Gastrocnemius medialis (tissue), 4 donors: ENCODE measurements around the gene ERC2. TPM values are rescaled to one million over a fixed set of nuclear protein-coding genes. Genes with fewer than 3 reads are reported as not detected.

Source experiments
- ATAC-seq, 2 donors: fragments of 150-250 bp; one replicate each; pipeline ENCODE4 v1.9.1; 2016
- DNase-seq, 2 donors: peaks; one replicate each; pipeline ENCODE4 v3.0.0-alpha.2; 2019
- H3K27ac ChIP-seq, 4 donors: fragments of 200-600 bp; sonication (generic); 1 replicate in 1 of 4; 2 replicates in 3 of 4; pipeline ENCODE4 v1.5.1; 2016 to 2018; ENCODE audit warnings: mild to moderate bottlenecking in 2 of 4, moderate library complexity in 1 of 4
- H3K27me3 ChIP-seq, 3 donors: fragments of 200-600 bp; sonication (generic) in 2 of 3; 1 replicate in 1 of 3; 2 replicates in 2 of 3; pipeline versions ENCODE4 v1.5.1 to v1.6.0; 2016 to 2019; ENCODE audit warnings: mild to moderate bottlenecking in 1 of 3, moderate library complexity in 1 of 3
- H3K36me3 ChIP-seq, 2 donors: fragments of 200-600 bp; sonication (generic) in 1 of 2; one replicate each; pipeline ENCODE4 v1.5.1; 2017 to 2018
- H3K4me1 ChIP-seq, 2 donors: fragments of 200-600 bp; sonication (generic) in 1 of 2; one replicate each; pipeline ENCODE4 v1.5.1; 2016 to 2017; ENCODE audit warnings: mild to moderate bottlenecking in 2 of 2
- H3K4me3 ChIP-seq, 4 donors: fragments of 200-600 bp; sonication (generic) in 3 of 4; 1 replicate in 1 of 4; 2 replicates in 3 of 4; pipeline ENCODE4 v1.5.1; 2016 to 2019; ENCODE audit warnings: mild to moderate bottlenecking in 2 of 4
- H3K9me3 ChIP-seq, 3 donors: fragments of 200-600 bp; sonication (generic) in 2 of 3; 1 replicate in 1 of 3; 2 replicates in 2 of 3; pipeline ENCODE4 v1.5.1; 2016 to 2019
- CTCF ChIP-seq, 5 experiments: fragments of 450-650 bp in 3 of 5; fragments of 200-600 bp in 2 of 5; sonication (generic) in 2 of 5; IDR thresholded peaks in 4 of 5; conservative IDR thresholded peaks in 1 of 5; 1 replicate in 4 of 5; 2 replicates in 1 of 5; pipeline ENCODE4 v1.5.1; 2016 to 2019; ENCODE audit warnings: antibody characterized with exemption in 5 of 5, mild to moderate bottlenecking in 3 of 5, moderate library complexity in 3 of 5
- POLR2A ChIP-seq, 2 donors: fragments of 450-650 bp; IDR thresholded peaks; one replicate each; pipeline ENCODE4 v1.6.1; 2017; ENCODE audit warnings: antibody characterized with exemption in 2 of 2, mild to moderate bottlenecking in 2 of 2, moderate library complexity in 2 of 2
- in situ Hi-C, 4 donors: fragments of 200-750 bp; cut with MboI; loops; one replicate each; pipeline versions ENCODE4 v1.15.0 to v1.8.0; 2017; ENCODE audit warnings: low sequenced_read_pairs in 4 of 4
- intact Hi-C: fragments of 100-400 bp; cut with DNase I; formaldehyde crosslinking; loops from one replicate; pipeline ENCODE4 v1.15.1; 2023; ENCODE audit warnings: low total_unique reads
- total RNA-seq, 4 donors: library from RNA; depleted of rRNA; stranded (reverse); fragments of >200 nt; gene quantifications; one replicate each; pipeline versions ENCODE4 v1.1.0 to v1.2.3, GENCODE V29; 2016

ERC2 gene
- total RNA-seq, 4 donors from 2014 or later: not detected

GRCh38 chr3:56190771-56191305 lies 277.4 kb downstream of the ERC2 start:
- ATAC-seq (no peak), DNase-seq (no peak)
- in situ Hi-C loops (no loop called here), intact Hi-C loops (no loop called here)
- no peaks in the 10 kb centered on the region for H3K4me1 ChIP-seq
- H3K4me3 ChIP-seq: no peak overlapping the region
- no peaks in the 10 kb centered on the region for H3K36me3 ChIP-seq
- no peak overlapping the region for H3K27ac ChIP-seq
- TF ChIP-seq CTCF (IDR thresholded peaks at IDR 0.05 in 4 of 5, conservative IDR thresholded peaks at IDR 0.05 in 1 of 5): no peak
- no peak for TF ChIP-seq POLR2A (IDR thresholded peaks at IDR 0.05)
- H3K27me3 ChIP-seq: no peaks in the 10 kb centered on the region
- no peaks in the 10 kb centered on the region for H3K9me3 ChIP-seq

GRCh38 chr3:56190130-56190529 lies 278.1 kb downstream of the ERC2 start:
- Histone ChIP-seq H3K9me3 (no peaks in the 10 kb centered on the region), H3K27me3 (no peaks in the 10 kb centered on the region), H3K4me1 (no peaks in the 10 kb centered on the region), H3K4me3 (no peak overlapping the region), H3K36me3 (no peaks in the 10 kb centered on the region), H3K27ac (no peak overlapping the region)
- intact Hi-C loops: no loop called here
- no peak for ATAC-seq
- no peak for DNase-seq
- TF ChIP-seq CTCF (IDR thresholded peaks at IDR 0.05 in 4 of 5, conservative IDR thresholded peaks at IDR 0.05 in 1 of 5) (no peak), POLR2A (IDR thresholded peaks at IDR 0.05) (no peak)
- in situ Hi-C loops: no loop called here

GRCh38 chr3:56189536-56189935 lies 278.7 kb downstream of the ERC2 start:
- no peaks in the 10 kb centered on the region for H3K9me3 ChIP-seq
- intact Hi-C loops: no loop called here
- no peak for ATAC-seq

GRCh38 chr3:56188201-56188600 lies 280.1 kb downstream of the ERC2 start:
- Histone ChIP-seq H3K9me3 (no peaks in the 10 kb centered on the region), H3K27me3 (no peaks in the 10 kb centered on the region), H3K27ac (no peak overlapping the region), H3K4me3 (no peak overlapping the region), H3K36me3 (no peaks in the 10 kb centered on the region), H3K4me1 (no peaks in the 10 kb centered on the region)
- no peak for DNase-seq
- in situ Hi-C loops (no loop called here), intact Hi-C loops (no loop called here)
- TF ChIP-seq CTCF (IDR thresholded peaks at IDR 0.05 in 4 of 5, conservative IDR thresholded peaks at IDR 0.05 in 1 of 5): no peak
- no peak for TF ChIP-seq POLR2A (IDR thresholded peaks at IDR 0.05)
- no peak for ATAC-seq

More at GRCh38 chr3:56189536-56189935, 278.7 kb downstream of the ERC2 start:
- H3K27me3 ChIP-seq: no peaks in the 10 kb centered on the region
- H3K4me1 ChIP-seq: no peaks in the 10 kb centered on the region
- no peaks in the 10 kb centered on the region for H3K36me3 ChIP-seq
- in situ Hi-C loops: no loop called here
- DNase-seq: no peak
- no peak overlapping the region for H3K4me3 ChIP-seq
- no peak for TF ChIP-seq POLR2A (IDR thresholded peaks at IDR 0.05)
- TF ChIP-seq CTCF (IDR thresholded peaks at IDR 0.05 in 4 of 5, conservative IDR thresholded peaks at IDR 0.05 in 1 of 5): no peak
- H3K27ac ChIP-seq: no peak overlapping the region

- no peak for TF ChIP-seq POLR2A (IDR thresholded peaks at IDR 0.05)
- no peak for TF ChIP-seq CTCF (IDR thresholded peaks at IDR 0.05 in 4 of 5, conservative IDR thresholded peaks at IDR 0.05 in 1 of 5)
- DNase-seq (no peak), ATAC-seq (no peak)
- in situ Hi-C loops (no loop called here), intact Hi-C loops (no loop called here)
- Histone ChIP-seq H3K4me1 (no peaks in the 10 kb centered on the region), H3K27ac (no peak overlapping the region), H3K36me3 (no peaks in the 10 kb centered on the region), H3K27me3 (no peaks in the 10 kb centered on the region), H3K4me3 (no peak overlapping the region), H3K9me3 (no peaks in the 10 kb centered on the region)
Observed at GRCh38 chr3:56187051-56187450, 281.2 kb downstream of the ERC2 start.
